ENCODE results near the gene CFAP61.

DNA sequence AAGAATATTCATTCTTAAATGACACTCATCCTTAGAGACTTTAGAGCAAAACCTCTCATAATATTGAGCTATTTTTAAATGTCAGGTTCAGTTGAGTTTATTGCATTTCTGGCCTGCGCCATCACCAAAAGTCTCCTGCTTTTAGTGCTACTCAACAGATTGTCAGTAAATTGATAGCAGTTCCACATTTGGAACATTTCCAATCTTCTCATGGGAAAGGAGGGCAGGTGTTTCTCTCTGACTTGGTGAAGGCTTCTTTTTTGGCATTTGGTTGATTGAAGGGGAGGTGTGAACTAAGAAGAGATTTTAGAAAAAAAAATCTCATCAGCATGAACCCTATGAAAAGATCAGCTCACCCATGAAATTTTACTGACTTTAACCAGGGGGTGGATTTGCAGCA, 189.6 kb downstream of the CFAP61 start:
- TF ChIP-seq POLR2A (IDR thresholded peaks at IDR 0.05), result no peak
- TF ChIP-seq, protein P1, sequence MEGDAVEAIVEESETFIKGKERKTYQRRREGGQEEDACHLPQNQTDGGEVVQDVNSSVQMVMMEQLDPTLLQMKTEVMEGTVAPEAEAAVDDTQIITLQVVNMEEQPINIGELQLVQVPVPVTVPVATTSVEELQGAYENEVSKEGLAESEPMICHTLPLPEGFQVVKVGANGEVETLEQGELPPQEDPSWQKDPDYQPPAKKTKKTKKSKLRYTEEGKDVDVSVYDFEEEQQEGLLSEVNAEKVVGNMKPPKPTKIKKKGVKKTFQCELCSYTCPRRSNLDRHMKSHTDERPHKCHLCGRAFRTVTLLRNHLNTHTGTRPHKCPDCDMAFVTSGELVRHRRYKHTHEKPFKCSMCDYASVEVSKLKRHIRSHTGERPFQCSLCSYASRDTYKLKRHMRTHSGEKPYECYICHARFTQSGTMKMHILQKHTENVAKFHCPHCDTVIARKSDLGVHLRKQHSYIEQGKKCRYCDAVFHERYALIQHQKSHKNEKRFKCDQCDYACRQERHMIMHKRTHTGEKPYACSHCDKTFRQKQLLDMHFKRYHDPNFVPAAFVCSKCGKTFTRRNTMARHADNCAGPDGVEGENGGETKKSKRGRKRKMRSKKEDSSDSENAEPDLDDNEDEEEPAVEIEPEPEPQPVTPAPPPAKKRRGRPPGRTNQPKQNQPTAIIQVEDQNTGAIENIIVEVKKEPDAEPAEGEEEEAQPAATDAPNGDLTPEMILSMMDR (IDR thresholded peaks at IDR 0.05), result no peak
- no peak for TF ChIP-seq POLR2AphosphoS5 (IDR thresholded peaks at IDR 0.05)

Data from breast epithelium (tissue), 3 donors.